Gastrocnemius medialis (tissue), 4 donors: ENCODE results near the gene EHBP1L1.
A peak's percentile ranks its signal among the peaks of the same experiment; 100 is the strongest.

Experiments used
- POLR2A ChIP-seq, 2 donors: fragments of 450-650 bp; IDR thresholded peaks; one replicate each; pipeline ENCODE4 v1.6.1; 2017; ENCODE audit warnings: antibody characterized with exemption in 2 of 2, mild to moderate bottlenecking in 2 of 2, moderate library complexity in 2 of 2
- TF ChIP-seq, protein P1 (sequence below), 5 experiments: fragments of 450-650 bp in 3 of 5; fragments of 200-600 bp in 2 of 5; sonication (generic) in 2 of 5; IDR thresholded peaks in 4 of 5; conservative IDR thresholded peaks in 1 of 5; 1 replicate in 4 of 5; 2 replicates in 1 of 5; pipeline ENCODE4 v1.5.1; 2016 to 2019; ENCODE audit warnings: antibody characterized with exemption in 5 of 5, mild to moderate bottlenecking in 3 of 5, moderate library complexity in 3 of 5

DNA sequence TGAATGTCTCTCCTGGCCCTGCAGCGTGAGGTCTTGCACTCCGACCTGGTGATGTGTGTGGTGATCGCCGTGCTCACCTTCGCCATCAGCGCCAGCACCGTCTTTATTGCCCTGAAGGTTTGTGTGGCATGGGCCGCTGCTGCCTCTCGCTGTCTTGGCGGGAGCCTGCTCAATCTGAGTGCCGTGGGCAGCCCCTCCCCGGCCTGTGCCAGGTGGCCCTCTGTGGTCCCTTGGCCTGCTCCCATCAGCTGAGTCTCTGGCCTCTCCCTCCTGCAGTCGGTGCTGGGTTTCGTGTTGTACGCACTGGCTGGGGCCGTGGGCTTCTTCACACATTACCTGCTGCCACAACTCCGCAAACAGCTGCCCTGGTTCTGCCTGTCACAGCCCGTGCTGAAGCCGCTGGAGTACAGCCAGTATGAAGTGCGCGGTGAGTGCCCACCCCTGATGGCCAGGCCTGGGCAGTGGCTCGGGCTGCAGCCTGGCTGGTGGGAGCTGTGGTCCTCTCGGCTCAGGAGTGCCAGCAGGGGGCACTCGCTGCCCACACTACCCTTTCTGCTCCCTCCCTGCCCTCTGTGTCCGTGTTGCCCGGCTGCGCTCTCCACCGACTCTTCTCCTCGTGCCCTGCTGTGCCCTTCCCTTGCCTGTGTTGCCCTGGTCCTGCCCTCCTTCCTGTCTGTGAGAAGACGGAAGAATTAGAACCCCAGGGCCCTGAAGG, 49.9 kb downstream of the EHBP1L1 start:
- TF ChIP-seq, protein P1, sequence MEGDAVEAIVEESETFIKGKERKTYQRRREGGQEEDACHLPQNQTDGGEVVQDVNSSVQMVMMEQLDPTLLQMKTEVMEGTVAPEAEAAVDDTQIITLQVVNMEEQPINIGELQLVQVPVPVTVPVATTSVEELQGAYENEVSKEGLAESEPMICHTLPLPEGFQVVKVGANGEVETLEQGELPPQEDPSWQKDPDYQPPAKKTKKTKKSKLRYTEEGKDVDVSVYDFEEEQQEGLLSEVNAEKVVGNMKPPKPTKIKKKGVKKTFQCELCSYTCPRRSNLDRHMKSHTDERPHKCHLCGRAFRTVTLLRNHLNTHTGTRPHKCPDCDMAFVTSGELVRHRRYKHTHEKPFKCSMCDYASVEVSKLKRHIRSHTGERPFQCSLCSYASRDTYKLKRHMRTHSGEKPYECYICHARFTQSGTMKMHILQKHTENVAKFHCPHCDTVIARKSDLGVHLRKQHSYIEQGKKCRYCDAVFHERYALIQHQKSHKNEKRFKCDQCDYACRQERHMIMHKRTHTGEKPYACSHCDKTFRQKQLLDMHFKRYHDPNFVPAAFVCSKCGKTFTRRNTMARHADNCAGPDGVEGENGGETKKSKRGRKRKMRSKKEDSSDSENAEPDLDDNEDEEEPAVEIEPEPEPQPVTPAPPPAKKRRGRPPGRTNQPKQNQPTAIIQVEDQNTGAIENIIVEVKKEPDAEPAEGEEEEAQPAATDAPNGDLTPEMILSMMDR (IDR thresholded peaks at IDR 0.05 in 4 of 5, conservative IDR thresholded peaks at IDR 0.05 in 1 of 5): peak in 4 of 5 experiments; percentile 47 to 63 (median 56)
- TF ChIP-seq POLR2A (IDR thresholded peaks at IDR 0.05): no peak
